Activated B cell treated with CpG ODN at 0.5 μM for 24 hours (primary cell): Measurements from ENCODE around the gene XIAP. TPM values are rescaled to one million over a fixed set of nuclear protein-coding genes. Genes with fewer than 3 reads are reported as not detected.
"Not testable (repeated sequence)": the region's sequence is repeated elsewhere in the genome, so short reads cannot be mapped to it uniquely, and the experiment has no call there.

Experiments used
- ATAC-seq: fragments of 200-7000 bp; cut with Tn5 transposase; one replicate; pipeline ENCODE4 v1.10.0; 2021; ENCODE audit warnings: low read depth, mild to moderate bottlenecking, moderate library complexity
- CTCF ChIA-PET: fragments of 350-600 bp; sonication (Branson Sonifier 250); formaldehyde crosslinking; loops from one replicate; lab custom pipeline; 2021; ENCODE audit warnings: antibody characterized with exemption; lab: Charles Lee
- POLR2A ChIA-PET: fragments of 350-600 bp; sonication (Branson Sonifier 250); formaldehyde crosslinking; loops from one replicate; lab custom pipeline; 2021; ENCODE audit warnings: antibody characterized with exemption; lab: Charles Lee
- DNase-seq: peaks from one replicate; pipeline ENCODE4 v3.0.0; 2022
- H3K27ac Mint-ChIP-seq: one replicate; pipeline ENCODE4 v1.8.0; 2020; ENCODE audit warnings: mixed read lengths
- H3K27me3 Mint-ChIP-seq: one replicate; pipeline ENCODE4 v1.8.0; 2021; ENCODE audit warnings: mixed read lengths
- H3K36me3 Mint-ChIP-seq: one replicate; pipeline ENCODE4 v1.8.0; 2021; ENCODE audit warnings: low read depth, mixed read lengths
- H3K4me1 Mint-ChIP-seq: one replicate; pipeline ENCODE4 v1.8.0; 2021; ENCODE audit warnings: mixed read lengths
- H3K4me3 Mint-ChIP-seq: one replicate; pipeline ENCODE4 v1.8.0; 2020; ENCODE audit warnings: mild to moderate bottlenecking, mixed read lengths
- H3K9me3 Mint-ChIP-seq: one replicate; pipeline ENCODE4 v1.8.0; 2020; ENCODE audit warnings: mixed read lengths
- intact Hi-C: fragments of 100-400 bp; cut with micrococcal nuclease; formaldehyde crosslinking; loops from one replicate; pipeline ENCODE4 v1.15.1; 2024
- total RNA-seq: library from RNA; stranded (reverse); gene quantifications from 2 replicates; pipeline ENCODE4 v1.2.3, GENCODE V29; 2022
- TF ChIP-seq, protein P1 (sequence below): fragments of 200-600 bp; IDR thresholded peaks from one replicate; pipeline ENCODE4 v1.8.0; 2022; ENCODE audit warnings: antibody characterized with exemption, mild to moderate bottlenecking

Gene XIAP
- total RNA-seq, 1 donor from 2014 or later: 43.6 TPM

DNA sequence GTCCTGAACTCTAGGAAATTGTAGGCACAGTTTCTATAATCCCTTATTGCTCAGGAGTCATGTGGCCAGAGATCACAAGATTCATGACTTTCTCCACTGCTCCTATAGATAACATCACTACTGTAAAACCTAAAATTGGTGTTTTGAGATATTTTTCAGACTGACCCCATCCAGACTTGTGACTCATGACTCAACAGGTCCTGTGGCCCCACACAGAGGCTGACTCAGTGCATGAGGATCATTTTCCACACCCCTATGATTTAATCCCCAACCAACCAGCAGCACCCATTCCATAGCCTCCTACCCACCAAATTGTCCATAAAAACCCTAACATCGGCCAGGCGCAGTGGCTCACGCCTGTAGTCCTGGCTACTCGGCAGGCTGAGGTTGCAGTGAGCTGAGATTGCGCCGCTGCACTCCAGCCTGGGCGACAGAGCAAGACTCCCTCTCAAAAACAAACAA, 13.2 kb upstream of the XIAP start:
- H3K36me3 Mint-ChIP-seq: no peaks in the 10 kb centered on the region
- DNase-seq (no peak), ATAC-seq (no peak)
- no peaks in the 10 kb centered on the region for H3K4me1 Mint-ChIP-seq
- TF ChIP-seq, protein P1, sequence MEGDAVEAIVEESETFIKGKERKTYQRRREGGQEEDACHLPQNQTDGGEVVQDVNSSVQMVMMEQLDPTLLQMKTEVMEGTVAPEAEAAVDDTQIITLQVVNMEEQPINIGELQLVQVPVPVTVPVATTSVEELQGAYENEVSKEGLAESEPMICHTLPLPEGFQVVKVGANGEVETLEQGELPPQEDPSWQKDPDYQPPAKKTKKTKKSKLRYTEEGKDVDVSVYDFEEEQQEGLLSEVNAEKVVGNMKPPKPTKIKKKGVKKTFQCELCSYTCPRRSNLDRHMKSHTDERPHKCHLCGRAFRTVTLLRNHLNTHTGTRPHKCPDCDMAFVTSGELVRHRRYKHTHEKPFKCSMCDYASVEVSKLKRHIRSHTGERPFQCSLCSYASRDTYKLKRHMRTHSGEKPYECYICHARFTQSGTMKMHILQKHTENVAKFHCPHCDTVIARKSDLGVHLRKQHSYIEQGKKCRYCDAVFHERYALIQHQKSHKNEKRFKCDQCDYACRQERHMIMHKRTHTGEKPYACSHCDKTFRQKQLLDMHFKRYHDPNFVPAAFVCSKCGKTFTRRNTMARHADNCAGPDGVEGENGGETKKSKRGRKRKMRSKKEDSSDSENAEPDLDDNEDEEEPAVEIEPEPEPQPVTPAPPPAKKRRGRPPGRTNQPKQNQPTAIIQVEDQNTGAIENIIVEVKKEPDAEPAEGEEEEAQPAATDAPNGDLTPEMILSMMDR: no peak
- no peak overlapping the region for H3K4me3 Mint-ChIP-seq
- H3K9me3 Mint-ChIP-seq: no peaks in the 10 kb centered on the region
- POLR2A ChIA-PET: no interaction called here
- no peaks in the 10 kb centered on the region for H3K27me3 Mint-ChIP-seq
- intact Hi-C loops: no loop called here
- H3K27ac Mint-ChIP-seq: no peak overlapping the region
- CTCF ChIA-PET: no interaction called here

DNA sequence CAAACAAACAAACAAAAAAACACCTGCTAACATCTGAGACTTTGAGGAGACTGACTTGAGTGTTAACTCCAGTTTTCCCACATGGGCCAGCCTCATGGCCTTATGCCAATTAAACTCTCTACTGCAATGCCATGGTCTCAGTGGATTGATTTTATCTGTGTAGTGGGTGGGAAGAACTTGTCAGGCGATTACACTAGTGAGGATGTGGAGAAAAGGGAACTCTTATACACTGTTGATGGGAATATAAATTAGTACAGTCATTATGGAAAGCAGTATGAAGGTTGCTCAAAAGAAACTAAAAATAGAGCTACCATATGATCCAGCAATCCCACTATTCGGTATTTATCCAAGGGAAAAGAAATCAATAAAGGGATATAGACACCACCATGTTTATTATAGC, 12.8 kb upstream of the XIAP start:
- CTCF ChIA-PET: no interaction called here
- H3K36me3 Mint-ChIP-seq: no peaks in the 10 kb centered on the region
- TF ChIP-seq, protein P1: no peak
- no peak overlapping the region for H3K27ac Mint-ChIP-seq
- POLR2A ChIA-PET: no interaction called here
- H3K4me1 Mint-ChIP-seq: no peaks in the 10 kb centered on the region
- no peak overlapping the region for H3K4me3 Mint-ChIP-seq
- ATAC-seq (no peak), DNase-seq (no peak)
- intact Hi-C loops: no loop called here
- H3K9me3 Mint-ChIP-seq: no peaks in the 10 kb centered on the region
- no peaks in the 10 kb centered on the region for H3K27me3 Mint-ChIP-seq

DNA sequence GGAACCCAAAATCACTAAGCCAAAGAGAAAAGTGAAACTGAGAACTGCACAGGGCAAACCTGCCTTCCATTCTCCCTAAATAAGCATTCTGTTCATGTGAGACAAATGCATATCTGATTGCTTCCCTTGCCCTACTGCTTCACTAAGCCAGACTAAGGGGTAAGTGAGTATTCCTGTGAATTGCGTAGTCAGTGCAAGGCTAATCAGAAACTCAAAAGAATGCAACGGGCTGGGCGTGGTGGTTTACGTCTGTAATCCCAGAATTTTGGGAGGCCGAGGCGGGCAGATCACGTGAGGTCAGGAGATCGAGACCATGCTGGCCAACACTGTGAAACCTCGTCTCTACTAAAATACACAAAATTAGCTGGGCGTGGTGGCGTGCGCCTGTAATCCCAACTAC, 10.8 kb upstream of the XIAP start:
- TF ChIP-seq, protein P1: no peak
- no peaks in the 10 kb centered on the region for H3K4me1 Mint-ChIP-seq
- ATAC-seq (no peak), DNase-seq (no peak)
- H3K36me3 Mint-ChIP-seq: no peaks in the 10 kb centered on the region
- ChIA-PET POLR2A (no interaction called here), CTCF (no interaction called here)
- no peak overlapping the region for H3K27ac Mint-ChIP-seq
- H3K4me3 Mint-ChIP-seq: no peak overlapping the region
- no peaks in the 10 kb centered on the region for H3K9me3 Mint-ChIP-seq
- intact Hi-C loops: no loop called here
- H3K27me3 Mint-ChIP-seq: no peaks in the 10 kb centered on the region

DNA sequence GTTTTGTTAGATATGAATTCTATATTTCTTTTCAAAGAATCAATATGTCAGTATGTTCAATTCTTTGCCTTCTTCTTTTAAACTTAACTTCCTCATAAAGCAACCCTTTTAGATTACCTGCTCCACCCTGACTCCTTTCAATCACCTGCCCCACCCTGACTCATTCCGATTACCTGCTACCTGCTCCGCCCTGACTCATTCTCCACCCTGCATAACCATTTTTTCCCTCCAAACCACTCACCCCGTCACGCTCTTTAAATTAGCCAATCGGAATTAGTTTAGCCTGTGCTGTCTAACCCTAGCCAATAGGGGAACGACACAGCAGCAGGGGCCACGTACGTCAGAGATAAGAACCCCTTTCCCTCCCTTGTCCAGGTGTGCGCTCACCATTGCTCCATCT, 9.9 kb upstream of the XIAP start:
- DNase-seq, intact Hi-C loops, H3K36me3 Mint-ChIP-seq, H3K27ac Mint-ChIP-seq, ATAC-seq, H3K27me3 Mint-ChIP-seq, H3K9me3 Mint-ChIP-seq, CTCF ChIA-PET, H3K4me3 Mint-ChIP-seq, POLR2A ChIA-PET, H3K4me1 Mint-ChIP-seq: not testable (repeated sequence)

DNA sequence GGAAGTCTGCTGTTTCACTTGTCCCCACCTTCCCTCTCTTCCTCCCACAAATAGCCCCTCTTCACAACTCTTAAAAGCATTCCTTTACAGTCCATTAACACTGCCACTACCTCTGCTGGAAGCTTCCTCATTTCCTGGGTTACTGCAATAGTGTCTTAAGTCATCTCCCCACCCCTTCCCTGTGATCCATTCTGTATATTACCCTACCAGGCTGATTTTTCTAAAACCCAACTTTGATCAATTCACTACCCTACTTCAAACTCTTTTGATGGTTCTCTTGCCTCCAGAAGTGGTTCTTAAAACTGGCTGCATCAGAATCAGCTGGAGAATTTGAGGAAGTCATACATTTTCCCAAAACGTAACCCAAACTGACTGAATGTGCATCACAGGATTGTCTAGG, 8.8 kb upstream of the XIAP start:
- ATAC-seq: no peak
- POLR2A ChIA-PET: no interaction called here
- Mint-ChIP-seq H3K4me1 (no peaks in the 10 kb centered on the region), H3K9me3 (no peaks in the 10 kb centered on the region), H3K36me3 (no peaks in the 10 kb centered on the region), H3K27ac (no peak overlapping the region), H3K4me3 (no peak overlapping the region), H3K27me3 (no peaks in the 10 kb centered on the region)
- CTCF ChIA-PET: no interaction called here
- intact Hi-C loops: no loop called here
- no peak for DNase-seq
- TF ChIP-seq, protein P1: no peak

DNA sequence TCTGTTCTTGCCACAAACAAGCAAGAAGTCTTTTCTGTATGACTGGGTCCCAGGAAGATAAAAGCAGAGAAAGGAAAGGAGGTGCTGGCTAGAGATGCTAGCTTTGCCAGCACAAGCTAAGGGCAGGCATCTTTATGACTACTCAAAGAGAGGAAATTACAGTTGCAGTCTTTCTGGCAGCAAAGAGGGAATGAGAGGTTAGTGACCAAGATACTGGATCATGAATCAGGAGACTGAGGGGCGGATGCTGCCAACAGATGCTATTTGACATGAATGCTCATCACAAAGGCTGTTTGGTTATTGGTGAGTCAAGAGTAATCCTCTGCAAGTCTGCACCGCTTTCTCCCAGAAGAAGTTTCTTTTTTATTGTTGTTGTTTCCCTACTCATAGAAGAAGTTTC, 5.5 kb upstream of the XIAP start:
- ChIA-PET CTCF (no interaction called here), POLR2A (no interaction called here)
- ATAC-seq (no peak), DNase-seq (no peak)
- Mint-ChIP-seq H3K4me3 (no peak overlapping the region), H3K27ac (no peak overlapping the region), H3K9me3 (no peaks in the 10 kb centered on the region), H3K27me3 (no peaks in the 10 kb centered on the region), H3K4me1 (peaks cover 8% of the 10 kb centered on the region), H3K36me3 (no peaks in the 10 kb centered on the region)
- intact Hi-C loops: no loop called here
- TF ChIP-seq, protein P1: no peak
